Measurements from ENCODE around the gene DISC1.
"Not testable (repeated sequence)": the region's sequence is repeated elsewhere in the genome, so short reads cannot be mapped to it uniquely, and the experiment has no call there.

The DISC1 gene

GRCh38 chr1:231936983-231937775 is 310.6 kb downstream of the DISC1 start:
- DNase-seq = peak; percentile 22

GRCh38 chr1:231938211-231938610 is 311.6 kb downstream of the DISC1 start:
- no peak for DNase-seq

GRCh38 chr1:231938711-231939110 is 312.1 kb downstream of the DISC1 start:
- DNase-seq = no peak

- DNase-seq = no peak
Measured at GRCh38 chr1:231939118-231939517, 312.5 kb downstream of the DISC1 start.

- DNase-seq = peak; percentile 54
Measured at GRCh38 chr1:231940116-231940515, 313.5 kb downstream of the DISC1 start.

GRCh38 chr1:231940701-231941100 is 314.1 kb downstream of the DISC1 start:
- peak; percentile 95 for DNase-seq

- no peak for DNase-seq
Measured at GRCh38 chr1:231943084-231943483, 316.5 kb downstream of the DISC1 start.

GRCh38 chr1:231948102-231948501 is 321.5 kb downstream of the DISC1 start:
- not testable (repeated sequence) for DNase-seq

- no peak for DNase-seq
Measured at GRCh38 chr1:231949277-231950091, 322.9 kb downstream of the DISC1 start.

- peak; percentile 28 for DNase-seq
Measured at GRCh38 chr1:231950331-231951128, 323.9 kb downstream of the DISC1 start.

GRCh38 chr1:231951374-231951773 is 324.8 kb downstream of the DISC1 start:
- DNase-seq = peak; percentile 21

GRCh38 chr1:231952154-231952553 is 325.6 kb downstream of the DISC1 start:
- DNase-seq = no peak

GRCh38 chr1:231953660-231954059 is 327.1 kb downstream of the DISC1 start:
- no peak for DNase-seq

GRCh38 chr1:231954751-231955150 is 328.2 kb downstream of the DISC1 start:
- DNase-seq = no peak

- no peak for DNase-seq
Measured at GRCh38 chr1:231957359-231957758, 330.8 kb downstream of the DISC1 start.

- DNase-seq = no peak
Measured at GRCh38 chr1:231958448-231958847, 331.9 kb downstream of the DISC1 start.

- DNase-seq = no peak
Measured at GRCh38 chr1:231959225-231959884, 332.8 kb downstream of the DISC1 start.

GRCh38 chr1:231961801-231962200 is 335.2 kb downstream of the DISC1 start:
- peak; percentile 69 for DNase-seq

- DNase-seq = no peak
Measured at GRCh38 chr1:231962636-231963035, 336.0 kb downstream of the DISC1 start.

GRCh38 chr1:231964241-231964640 is 337.7 kb downstream of the DISC1 start:
- no peak for DNase-seq

GRCh38 chr1:231964961-231965360 is 338.4 kb downstream of the DISC1 start:
- DNase-seq = no peak

GRCh38 chr1:231965615-231966014 is 339.0 kb downstream of the DISC1 start:
- DNase-seq = no peak

- no peak for DNase-seq
Measured at GRCh38 chr1:231966983-231967382, 340.4 kb downstream of the DISC1 start.

Measured in NCI-H2171 treated with DMSO at 0.1 percent for 48 hours (cell line).